Mesenteric fat pad (tissue), 1 donor: Measurements from ENCODE around the gene CTNNA1. TPM values are rescaled to one million over a fixed set of nuclear protein-coding genes. Genes with fewer than 3 reads are reported as not detected.

ENCODE experiments used
- DNase-seq: peaks from one replicate; pipeline ENCODE4 v3.0.0-alpha.2; 2020; ENCODE audit warnings: low spot score
- total RNA-seq: library from RNA; stranded (reverse); fragmentation: NEBNext Ultra II Directional; extraction: Animal tissue kit (Norgen Biotek cat#: 25700); gene quantifications from one replicate; pipeline ENCODE4 v1.2.1, GENCODE V29; 2021
- donor health status: DM: yes; HTN: yes; CAD: no.

The CTNNA1 gene
- total RNA-seq, 1 donor from 2014 or later = 355 TPM

DNA sequence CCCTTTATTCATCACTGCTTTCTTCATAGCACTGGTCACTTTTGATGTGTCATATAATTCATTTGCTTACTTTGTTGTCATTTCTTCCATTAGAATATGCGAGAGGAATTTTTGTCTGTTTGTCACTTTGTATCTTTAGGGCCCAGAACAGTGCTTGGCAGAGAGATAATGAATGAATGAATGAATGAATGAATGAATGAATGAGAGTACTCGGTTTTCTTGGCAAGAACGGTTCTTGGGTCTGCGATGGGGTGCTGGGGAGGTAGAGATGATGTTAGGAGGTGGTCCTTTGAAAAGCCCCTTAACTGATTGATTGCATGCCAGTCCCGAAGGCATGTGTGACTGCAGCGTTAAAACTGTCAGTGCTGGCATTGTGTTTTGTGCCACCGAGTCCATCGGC lies 174.3 kb downstream of the CTNNA1 start:
- DNase-seq = no peak

DNA sequence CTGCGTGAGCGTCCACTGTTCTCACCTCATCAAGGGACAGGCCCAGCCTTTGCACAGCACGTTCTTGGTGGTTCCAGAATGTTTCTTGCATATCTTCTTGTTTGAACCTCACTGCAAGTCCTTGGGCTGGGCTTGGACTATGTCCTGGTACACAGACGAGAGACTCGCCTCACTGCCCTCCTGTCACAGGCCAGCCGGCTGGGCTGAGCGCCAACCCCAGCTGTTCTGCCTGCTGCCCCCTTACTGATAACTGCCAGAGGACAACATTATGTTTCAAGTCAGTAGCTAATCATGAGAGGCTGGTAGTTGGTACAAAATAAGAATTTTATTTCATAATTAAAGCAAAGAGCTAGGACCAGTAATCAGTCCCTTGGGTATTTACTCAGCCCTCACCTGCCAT lies 174.8 kb downstream of the CTNNA1 start:
- DNase-seq = no peak

DNA sequence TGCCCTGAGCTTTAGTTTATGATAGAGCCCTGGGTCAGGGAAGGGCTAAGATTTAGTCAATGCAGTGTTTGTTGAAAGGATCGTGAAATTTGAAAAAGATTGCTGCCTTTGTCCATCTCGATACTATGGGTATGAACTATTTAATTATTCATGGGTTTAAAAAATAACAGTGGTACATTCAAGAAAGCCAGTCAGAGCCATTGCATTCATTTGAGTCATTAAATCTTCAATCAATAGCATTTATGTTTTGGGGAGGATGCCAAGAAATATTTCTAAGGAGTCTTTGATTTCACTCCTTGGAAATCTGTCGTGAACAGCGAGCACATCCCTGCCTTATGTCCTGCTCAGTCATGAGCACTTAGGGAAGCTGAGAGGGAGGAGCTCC lies 176.3 kb downstream of the CTNNA1 start:
- no peak for DNase-seq

DNA sequence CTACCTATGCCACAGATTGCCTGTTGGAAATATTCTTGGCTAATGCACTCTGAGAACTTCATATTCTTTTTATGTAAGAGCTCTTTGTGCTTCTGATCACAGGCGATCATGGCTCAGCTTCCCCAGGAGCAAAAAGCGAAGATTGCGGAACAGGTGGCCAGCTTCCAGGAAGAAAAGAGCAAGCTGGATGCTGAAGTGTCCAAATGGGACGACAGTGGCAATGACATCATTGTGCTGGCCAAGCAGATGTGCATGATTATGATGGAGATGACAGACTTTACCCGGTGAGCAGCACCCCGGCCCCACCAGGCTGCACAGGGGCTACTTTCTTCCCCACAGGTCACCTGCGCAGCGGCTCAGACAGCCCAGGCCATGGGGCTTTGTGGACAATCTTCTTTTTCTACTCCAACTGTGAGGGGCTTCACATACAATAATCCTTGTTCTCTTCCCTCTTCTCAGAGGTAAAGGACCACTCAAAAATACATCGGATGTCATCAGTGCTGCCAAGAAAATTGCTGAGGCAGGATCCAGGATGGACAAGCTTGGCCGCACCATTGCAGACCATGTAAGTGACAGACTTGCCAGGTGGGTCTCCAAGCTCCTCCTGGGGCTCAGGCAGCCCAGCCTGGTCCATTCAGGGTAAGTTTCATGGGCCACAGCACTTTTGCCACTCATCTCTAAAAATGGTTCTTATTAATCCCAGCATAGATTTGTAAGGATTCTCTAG lies 177.3 kb downstream of the CTNNA1 start:
- DNase-seq = no peak

DNA sequence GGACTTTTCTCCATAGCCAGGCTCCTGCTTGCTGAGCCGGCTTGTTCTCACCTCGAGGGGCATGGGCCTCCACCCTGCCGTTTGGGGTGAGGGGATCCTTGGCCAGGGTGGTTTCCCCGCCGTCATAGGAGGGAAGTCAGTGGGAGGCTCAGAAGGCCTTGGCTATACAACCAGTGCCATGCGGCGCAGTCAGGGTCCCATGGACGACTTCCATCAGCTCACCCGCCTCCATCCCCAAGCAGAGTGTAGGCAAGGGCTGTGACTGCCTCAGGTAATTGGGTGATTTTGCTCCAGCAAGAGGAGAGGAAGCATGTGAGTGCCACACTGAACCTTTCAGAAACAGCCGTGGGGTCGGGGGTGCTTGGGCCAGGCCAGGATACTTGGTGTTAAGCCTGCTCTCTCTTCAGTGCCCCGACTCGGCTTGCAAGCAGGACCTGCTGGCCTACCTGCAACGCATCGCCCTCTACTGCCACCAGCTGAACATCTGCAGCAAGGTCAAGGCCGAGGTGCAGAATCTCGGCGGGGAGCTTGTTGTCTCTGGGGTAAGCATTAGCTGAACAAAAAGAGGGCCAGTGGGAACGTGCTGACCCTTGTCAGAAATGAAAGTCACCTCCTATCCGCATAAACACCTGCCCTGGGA lies 179.1 kb downstream of the CTNNA1 start:
- no peak for DNase-seq

DNA sequence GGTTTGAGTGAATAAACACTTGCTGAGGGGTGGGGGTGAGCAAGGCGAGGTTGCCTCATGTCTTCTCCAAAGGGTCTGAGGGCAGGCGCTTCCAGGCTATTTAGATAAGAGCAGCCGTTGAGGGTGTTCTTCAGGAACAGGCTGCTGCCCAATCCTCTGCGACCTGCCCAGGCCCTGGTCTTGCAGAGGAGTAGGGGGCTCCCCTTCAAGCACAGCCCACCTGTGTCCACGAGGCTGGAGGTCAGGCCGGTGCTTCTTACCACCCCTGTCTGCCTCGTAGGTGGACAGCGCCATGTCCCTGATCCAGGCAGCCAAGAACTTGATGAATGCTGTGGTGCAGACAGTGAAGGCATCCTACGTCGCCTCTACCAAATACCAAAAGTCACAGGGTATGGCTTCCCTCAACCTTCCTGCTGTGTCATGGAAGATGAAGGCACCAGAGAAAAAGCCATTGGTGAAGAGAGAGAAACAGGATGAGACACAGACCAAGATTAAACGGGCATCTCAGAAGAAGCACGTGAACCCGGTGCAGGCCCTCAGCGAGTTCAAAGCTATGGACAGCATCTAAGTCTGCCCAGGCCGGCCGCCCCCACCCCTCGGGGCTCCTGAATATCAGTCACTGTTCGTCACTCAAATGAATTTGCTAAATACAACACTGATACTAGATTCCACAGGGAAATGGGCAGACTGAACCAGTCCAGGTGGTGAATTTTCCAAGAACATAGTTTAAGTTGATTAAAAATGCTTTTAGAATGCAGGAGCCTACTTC lies 180.5 kb downstream of the CTNNA1 start:
- no peak for DNase-seq

DNA sequence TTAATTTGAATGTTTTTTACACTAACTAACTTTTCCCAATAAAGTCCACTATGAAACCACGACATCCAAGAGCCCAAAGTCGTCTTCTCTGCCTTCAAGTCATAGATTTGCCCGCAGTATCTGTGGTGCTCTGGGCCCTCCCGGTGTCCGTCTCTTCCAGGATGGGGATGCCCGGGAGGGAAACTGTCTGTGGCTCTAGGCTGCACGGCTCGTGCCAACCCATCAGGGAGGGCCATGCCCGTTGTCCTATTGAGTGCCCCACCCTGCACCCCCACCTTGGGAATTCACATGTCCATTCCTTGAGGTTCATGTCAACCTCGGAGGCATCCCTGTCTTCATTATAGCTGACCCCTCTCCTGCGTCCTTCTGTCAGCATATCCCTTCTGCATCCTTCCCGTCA lies 181.7 kb downstream of the CTNNA1 start:
- DNase-seq = no peak

DNA sequence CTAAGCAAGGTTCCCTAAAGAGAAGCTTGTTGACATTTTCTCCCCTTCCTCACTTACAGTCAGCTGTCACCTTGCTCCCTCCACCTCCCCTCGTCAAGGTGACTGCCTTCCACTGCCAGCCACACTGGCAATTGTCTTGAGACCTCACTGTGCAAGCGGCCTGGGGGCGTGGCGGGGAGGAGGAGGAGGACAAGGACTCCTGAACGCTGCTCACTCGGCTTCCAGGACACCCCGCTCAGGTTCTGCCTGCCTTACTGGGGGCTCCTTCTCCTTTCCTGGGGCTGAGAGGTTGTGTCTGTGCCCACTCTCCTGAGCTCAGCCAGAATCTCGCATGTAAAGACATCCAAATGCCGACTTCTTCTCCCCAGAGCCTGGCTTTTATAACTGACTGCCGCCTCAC lies 182.2 kb downstream of the CTNNA1 start:
- no peak for DNase-seq

DNA sequence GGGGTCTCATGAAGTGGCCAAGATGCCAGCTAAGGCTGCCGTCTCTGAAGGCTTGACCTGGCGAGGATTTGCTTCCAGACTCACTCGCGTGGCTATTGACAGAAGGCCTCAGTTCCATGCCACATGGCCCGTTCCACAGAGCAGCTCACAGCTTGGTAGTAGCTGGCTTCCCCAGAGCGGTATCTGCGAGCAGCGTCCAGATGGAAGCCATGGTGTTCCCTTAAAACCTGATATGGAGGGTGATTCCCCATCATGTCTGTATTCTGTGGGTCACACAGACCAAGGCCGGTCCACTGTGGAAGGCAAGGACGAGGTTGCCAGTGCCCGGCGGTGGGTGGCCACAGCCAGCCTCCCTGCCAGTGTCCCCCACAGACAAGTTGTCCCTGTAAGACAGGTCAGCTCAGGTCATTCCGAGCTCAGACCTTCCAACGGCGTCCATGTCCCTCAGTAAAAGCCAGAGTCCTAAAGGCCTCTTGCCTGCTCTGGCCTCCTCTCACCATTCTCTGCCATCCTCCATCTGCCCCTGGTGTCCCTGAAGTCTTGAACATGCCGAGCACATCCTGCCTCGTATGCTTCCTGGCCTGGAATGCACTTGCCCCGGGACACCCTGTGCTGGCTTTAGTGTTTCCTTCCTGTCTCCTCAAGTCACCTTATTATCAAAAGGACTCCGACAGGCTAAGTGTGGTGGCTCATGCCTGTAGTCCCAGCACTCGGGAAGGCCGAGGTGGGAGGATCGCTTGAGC lies 183.2 kb downstream of the CTNNA1 start:
- DNase-seq = no peak

DNA sequence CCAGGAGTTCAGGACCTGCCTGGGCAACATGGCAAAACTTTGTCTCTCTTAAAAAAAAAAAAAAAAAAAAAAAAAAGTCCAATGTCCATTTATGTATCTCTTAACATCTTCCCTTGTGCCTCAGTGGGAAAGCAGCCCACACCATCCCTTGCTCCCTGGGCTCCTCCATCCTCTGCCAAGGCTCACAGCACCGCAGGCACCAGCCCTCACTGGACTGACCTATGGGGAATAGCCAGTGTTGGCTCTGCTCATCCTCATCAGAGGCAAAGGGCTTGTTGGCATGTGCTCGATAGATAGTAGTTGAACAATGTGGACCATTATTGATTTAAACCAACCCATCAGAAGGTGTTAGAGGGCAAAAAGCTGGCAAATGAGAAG lies 183.7 kb downstream of the CTNNA1 start:
- no peak for DNase-seq

DNA sequence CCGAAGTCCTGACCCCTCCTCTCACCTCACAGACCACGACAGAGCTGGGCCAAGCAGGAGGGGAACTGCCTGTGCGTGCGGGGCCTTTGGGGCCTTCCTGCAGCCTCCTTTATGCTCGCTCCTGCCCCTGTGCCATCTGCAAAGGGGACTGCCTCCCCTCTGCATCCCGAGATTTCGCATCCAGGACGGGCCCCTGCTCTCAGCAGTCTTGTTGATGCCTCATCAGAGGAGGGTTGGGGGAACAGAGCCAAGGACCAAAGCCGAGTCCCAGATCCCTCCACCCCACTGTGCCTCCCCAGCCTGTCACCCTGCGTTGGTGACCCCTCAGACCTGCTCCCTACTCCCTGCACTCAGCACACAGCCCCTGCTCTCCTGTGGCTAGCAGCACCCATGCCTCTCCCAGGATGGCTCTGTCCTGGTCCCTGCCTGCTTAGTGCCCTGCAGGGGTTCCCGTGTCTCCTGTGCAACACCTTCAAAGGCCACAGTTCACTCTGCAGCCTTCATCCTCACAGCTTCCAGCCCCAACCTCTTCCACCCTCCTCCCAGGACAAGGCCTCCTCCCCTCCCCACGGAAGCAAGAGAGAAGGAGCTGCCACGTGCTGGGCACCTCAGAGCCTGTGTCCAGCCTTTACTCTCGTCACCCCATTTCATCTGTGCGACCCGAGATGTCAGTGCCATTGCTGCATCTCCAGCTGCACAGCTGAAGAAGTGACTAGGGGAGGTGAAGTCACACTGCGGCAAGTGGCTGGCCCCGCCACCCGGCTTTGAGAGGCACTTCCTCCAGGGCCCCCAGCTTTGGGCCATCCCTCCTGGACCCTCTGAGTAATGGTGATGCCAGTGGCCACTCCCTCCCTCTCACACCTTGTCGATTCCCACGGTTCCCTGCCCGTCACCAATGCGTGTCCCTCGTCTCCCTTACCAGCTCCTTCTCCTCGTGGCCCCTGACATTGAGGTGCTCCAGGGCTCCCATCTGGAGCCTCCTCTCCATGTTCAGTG lies 184.5 kb downstream of the CTNNA1 start:
- no peak for DNase-seq

DNA sequence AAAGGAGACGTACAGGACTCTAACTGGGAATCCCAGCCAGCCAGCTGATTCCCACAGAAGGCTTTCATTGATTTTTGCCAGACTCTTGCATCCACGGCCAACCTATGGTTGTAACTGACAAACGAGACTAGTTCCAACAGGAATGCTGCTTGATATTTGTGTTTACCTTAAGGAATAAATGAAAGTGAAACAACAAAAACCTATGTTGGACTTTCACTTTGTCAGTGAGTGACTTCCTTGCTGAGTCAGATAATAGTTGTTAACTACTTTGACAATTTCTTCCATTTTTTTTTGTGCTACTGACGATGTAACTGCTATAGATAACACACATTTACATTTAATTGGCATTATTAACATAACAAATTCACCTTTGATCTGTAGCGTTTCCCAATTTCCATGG lies 185.3 kb downstream of the CTNNA1 start:
- no peak for DNase-seq

DNA sequence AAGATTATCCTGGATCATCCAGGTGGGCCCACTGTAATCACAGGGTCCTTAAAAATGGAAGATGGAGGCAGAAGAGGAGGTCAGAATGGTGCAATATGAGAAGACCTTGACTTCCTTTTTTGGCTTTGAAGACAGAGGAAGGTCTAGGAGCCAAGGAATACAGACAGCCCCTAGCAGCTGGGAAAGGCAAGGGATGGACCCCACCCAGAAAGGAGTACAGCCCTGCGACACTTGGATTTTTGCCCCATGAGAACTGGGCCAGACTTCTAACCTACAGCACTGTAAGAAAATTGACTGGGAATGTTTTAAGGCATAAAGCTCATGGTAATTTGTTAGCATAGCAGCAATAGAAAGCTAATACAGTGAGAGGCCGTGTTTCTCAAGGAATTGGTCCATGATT lies 188.8 kb downstream of the CTNNA1 start:
- no peak for DNase-seq

DNA sequence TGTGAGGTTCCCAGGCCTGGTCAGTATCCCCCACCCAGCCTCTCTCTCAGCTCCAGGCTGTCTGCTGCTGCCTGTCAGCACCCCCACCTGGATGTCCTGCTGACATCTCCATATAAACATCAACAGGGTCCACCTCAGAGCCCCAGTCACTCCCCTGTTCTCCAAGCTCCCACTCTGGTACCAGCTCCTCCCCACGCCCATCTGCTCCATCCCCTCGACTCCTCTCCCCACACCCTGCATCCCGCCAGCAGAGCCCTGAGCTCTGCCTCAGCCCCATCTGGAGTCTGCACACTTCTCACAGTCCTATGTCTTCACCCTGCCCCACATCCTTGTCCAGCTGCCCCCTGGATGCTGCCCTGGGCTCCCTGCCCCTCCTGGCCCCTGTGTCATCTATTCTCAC lies 189.6 kb downstream of the CTNNA1 start:
- DNase-seq = no peak

DNA sequence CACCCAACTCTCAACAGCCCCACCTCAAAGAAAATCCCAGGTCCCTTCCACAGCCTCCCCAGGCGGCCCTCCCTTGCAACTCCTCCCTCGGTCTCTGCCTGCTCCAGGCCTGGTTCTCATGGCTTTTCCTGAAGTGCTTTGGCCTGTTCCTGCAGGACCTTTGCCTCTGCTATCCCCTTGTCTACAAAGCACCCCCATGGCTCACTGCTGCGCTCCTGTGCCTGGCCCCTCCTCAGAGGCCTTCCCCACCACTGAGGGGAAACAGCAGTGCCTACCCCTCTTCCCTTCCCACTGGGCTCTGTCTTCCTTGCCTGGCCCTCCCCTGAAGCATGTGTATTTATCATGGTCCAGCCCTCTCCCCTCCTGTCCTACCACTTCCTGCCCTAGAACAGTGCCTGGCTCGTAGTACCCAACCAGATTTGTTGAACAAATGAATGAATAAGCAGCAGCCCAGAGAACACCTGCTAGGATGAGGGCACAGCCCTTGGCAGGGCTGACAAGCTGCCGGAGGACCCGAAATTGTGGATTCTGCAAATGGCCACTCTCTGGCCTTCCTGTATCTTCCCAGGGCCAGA lies 190.5 kb downstream of the CTNNA1 start:
- DNase-seq = no peak

DNA sequence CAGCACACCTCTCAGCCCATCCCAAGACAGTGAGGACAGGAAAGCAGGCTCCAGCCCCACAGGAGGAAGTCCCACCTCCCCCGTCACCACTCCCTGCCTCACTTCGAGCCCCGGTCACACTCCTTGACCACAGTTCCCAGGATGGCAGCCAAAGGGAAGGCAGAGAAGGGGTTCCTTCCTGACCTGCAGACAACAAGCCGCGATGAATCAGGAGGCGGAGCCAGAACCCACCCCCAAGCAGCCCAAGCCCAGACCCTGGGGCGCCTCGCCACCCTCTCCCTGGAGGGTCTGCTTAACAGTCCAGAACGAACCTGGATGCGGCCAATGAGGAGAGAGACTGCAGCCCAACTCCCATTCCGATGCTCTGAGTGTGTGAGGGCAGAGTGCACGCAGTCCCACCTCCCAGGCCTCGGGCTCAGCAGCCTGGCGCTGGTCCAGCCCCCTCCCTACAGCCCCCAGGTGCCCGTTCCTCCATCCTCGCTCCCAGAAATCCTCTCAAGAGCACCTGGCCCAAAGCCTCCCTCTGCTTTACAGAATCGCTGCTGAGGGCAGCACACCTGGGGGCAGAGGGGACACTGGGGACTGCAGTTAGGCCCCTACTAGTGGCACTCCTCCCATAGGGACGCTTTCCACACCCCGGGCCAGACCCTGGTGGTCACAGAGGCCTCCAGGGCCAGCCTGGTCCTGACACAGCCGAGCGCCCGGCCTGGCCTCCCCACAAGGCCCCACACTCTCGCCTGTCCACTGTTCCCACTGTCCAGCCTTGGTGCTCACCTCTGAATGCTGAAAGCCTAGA lies 191.5 kb downstream of the CTNNA1 start:
- no peak for DNase-seq

DNA sequence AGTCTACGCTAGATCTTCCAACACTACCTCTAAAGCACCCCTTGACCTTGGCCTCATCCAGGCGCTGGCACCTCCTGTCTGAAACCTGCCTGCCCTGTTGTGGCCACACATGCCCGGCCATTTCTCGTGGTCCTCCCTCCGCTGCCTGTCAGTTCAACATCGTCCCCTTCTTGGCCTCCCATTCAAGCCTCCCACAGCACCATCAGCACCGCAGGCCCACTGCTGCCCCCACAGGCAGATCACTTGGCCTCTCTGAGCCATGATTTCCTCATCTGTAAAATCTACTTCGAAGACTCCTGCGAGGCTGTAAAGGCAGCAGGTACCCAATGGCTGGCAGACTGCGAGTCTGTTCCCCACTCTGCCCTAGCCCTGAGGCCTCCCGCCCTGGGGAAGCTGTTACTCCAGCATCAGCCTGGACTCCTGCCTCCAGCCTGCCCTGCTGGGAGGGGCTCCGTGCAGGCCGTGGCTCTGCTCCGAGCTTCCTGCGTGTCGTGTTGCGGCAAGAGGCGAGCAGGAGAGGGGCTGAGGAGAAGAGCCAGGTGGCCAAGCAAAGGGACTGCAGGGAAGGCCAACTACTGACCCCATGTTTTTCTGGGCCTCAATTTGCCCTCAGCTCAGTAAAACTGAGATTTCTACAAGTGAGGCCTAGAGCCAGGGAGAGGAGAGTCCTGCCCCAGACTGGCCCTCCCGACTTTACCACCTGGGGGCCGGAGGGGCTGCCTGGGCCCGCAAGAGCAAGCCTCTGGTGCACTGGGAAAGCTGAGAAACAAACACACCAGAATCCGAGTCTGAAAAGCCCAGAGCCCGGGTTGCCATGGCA lies 192.4 kb downstream of the CTNNA1 start:
- DNase-seq = no peak

DNA sequence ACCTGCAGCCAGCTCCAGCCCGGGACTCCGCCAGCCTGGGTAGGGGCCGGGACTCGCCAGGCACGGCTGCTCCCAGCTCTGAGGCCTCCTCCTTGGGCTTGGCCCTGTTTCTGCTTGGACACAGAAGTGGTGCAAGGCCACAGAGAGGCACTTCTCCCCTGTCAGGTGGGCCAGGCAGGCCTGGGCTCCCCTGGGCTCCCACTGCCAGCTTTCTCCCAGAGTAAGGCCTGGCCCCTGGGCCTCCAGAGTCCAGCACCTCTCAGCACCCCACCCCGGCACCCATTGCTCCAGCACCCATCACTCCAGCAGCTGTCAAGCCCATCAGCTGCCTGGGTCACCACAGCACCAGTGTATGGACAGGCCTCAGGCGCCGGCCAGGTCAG lies 193.0 kb downstream of the CTNNA1 start:
- peak; percentile 88 for DNase-seq
